ENCODE measurements around the gene RBFOX2. TPM values are rescaled to one million over a fixed set of nuclear protein-coding genes. Genes with fewer than 3 reads are reported as not detected.

Gene RBFOX2
- total RNA-seq, 2 experiments from 2014 or later, result 1.9 to 2.4 TPM

GRCh38 chr22:35891442-35891841, 137.2 kb downstream of the RBFOX2 start:
- POLR2A ChIA-PET, result no interaction called here
- Histone ChIP-seq H3K4me1 (ENCODE audit: insufficient read depth, low read length) (no peaks in the 10 kb centered on the region), H3K9me3 (ENCODE audit: control insufficient read depth in 1 of 2, insufficient read depth in 1 of 2, low read length in 2 of 2) (no peaks in the 10 kb centered on the region), H3K36me3 (ENCODE audit: insufficient read depth, low read length) (no peaks in the 10 kb centered on the region), H3K4me3 (ENCODE audit: low read length) (no peak overlapping the region), H3K27me3 (ENCODE audit: control insufficient read depth in 1 of 2, insufficient read depth in 2 of 2, low read length in 2 of 2) (peaks cover 0 to 9% of the 10 kb centered on the region in 2 experiments), H3K27ac (ENCODE audit: low read depth in 1 of 2, low read length in 2 of 2) (no peak overlapping the region)
- intact Hi-C loops (cut with DNase I, micrococcal nuclease), result no loop called here
- CTCF ChIA-PET, result no interaction called here
- Mint-ChIP-seq H3K36me3 (ENCODE audit: low read depth) (no peaks in the 10 kb centered on the region), H3K4me3 (no peak overlapping the region), H3K27me3 (no peaks in the 10 kb centered on the region), H3K27ac (no peak overlapping the region), H3K4me1 (ENCODE audit: low read depth) (no peaks in the 10 kb centered on the region), H3K9me3 (no peaks in the 10 kb centered on the region)
- DNase-seq (no peak), ATAC-seq (ENCODE audit: poor library complexity) (no peak)
- TF ChIP-seq, protein P1, sequence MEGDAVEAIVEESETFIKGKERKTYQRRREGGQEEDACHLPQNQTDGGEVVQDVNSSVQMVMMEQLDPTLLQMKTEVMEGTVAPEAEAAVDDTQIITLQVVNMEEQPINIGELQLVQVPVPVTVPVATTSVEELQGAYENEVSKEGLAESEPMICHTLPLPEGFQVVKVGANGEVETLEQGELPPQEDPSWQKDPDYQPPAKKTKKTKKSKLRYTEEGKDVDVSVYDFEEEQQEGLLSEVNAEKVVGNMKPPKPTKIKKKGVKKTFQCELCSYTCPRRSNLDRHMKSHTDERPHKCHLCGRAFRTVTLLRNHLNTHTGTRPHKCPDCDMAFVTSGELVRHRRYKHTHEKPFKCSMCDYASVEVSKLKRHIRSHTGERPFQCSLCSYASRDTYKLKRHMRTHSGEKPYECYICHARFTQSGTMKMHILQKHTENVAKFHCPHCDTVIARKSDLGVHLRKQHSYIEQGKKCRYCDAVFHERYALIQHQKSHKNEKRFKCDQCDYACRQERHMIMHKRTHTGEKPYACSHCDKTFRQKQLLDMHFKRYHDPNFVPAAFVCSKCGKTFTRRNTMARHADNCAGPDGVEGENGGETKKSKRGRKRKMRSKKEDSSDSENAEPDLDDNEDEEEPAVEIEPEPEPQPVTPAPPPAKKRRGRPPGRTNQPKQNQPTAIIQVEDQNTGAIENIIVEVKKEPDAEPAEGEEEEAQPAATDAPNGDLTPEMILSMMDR (IDR thresholded peaks at IDR 0.05), result no peak

DNA sequence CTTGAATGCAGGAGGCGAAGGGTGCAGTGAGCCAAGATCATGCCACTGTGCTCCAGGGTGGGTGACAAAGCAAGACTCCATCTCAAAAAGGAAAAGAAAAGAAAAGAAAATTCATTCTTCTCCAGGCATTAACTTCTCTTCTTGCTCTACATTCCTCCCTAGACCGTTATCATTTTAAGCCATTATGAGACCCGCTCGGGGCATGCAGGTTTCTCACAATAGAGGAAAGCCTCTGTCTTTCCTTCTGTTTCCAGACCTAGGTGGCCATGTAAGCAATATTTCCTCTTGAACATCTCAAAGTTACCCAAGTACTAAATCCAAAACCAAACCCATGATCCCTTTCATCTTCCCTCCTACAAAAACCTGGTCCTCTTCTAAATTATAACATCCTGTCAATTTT, 139.6 kb downstream of the RBFOX2 start:
- ChIA-PET CTCF (no interaction called here), POLR2A (no interaction called here)
- H3K4me1 ChIP-seq (ENCODE audit: insufficient read depth, low read length), result no peaks in the 10 kb centered on the region
- H3K27me3 ChIP-seq (ENCODE audit: control insufficient read depth in 1 of 2, insufficient read depth in 2 of 2, low read length in 2 of 2), result peaks cover 0 to 9% of the 10 kb centered on the region in 2 experiments
- no peak overlapping the region for H3K27ac ChIP-seq (ENCODE audit: low read depth in 1 of 2, low read length in 2 of 2)
- intact Hi-C loops (cut with DNase I, micrococcal nuclease), result no loop called here
- ATAC-seq (ENCODE audit: poor library complexity), result no peak
- Mint-ChIP-seq H3K9me3 (no peaks in the 10 kb centered on the region), H3K4me1 (ENCODE audit: low read depth) (no peaks in the 10 kb centered on the region), H3K27ac (no peak overlapping the region), H3K27me3 (no peaks in the 10 kb centered on the region), H3K4me3 (no peak overlapping the region), H3K36me3 (ENCODE audit: low read depth) (no peaks in the 10 kb centered on the region)
- H3K36me3 ChIP-seq (ENCODE audit: insufficient read depth, low read length), result no peaks in the 10 kb centered on the region
- no peak overlapping the region for H3K4me3 ChIP-seq (ENCODE audit: low read length)
- no peak for DNase-seq
- TF ChIP-seq, protein P1 (IDR thresholded peaks at IDR 0.05), result no peak
- H3K9me3 ChIP-seq (ENCODE audit: control insufficient read depth in 1 of 2, insufficient read depth in 1 of 2, low read length in 2 of 2), result no peaks in the 10 kb centered on the region

GRCh38 chr22:35888181-35888870, 140.3 kb downstream of the RBFOX2 start:
- Histone ChIP-seq H3K36me3 (ENCODE audit: insufficient read depth, low read length) (no peaks in the 10 kb centered on the region), H3K27me3 (ENCODE audit: control insufficient read depth in 1 of 2, insufficient read depth in 2 of 2, low read length in 2 of 2) (peaks cover 0 to 9% of the 10 kb centered on the region in 2 experiments), H3K9me3 (ENCODE audit: control insufficient read depth in 1 of 2, insufficient read depth in 1 of 2, low read length in 2 of 2) (no peaks in the 10 kb centered on the region), H3K4me3 (ENCODE audit: low read length) (no peak overlapping the region), H3K4me1 (ENCODE audit: insufficient read depth, low read length) (peaks cover 2% of the 10 kb centered on the region), H3K27ac (ENCODE audit: low read depth in 1 of 2, low read length in 2 of 2) (no peak overlapping the region)
- DNase-seq, result no peak
- TF ChIP-seq, protein P1 (IDR thresholded peaks at IDR 0.05), result no peak
- intact Hi-C loops (cut with DNase I, micrococcal nuclease), result no loop called here
- Mint-ChIP-seq H3K27ac (no peak overlapping the region), H3K36me3 (ENCODE audit: low read depth) (no peaks in the 10 kb centered on the region), H3K4me1 (ENCODE audit: low read depth) (peaks cover 4% of the 10 kb centered on the region), H3K4me3 (no peak overlapping the region), H3K27me3 (no peaks in the 10 kb centered on the region), H3K9me3 (no peaks in the 10 kb centered on the region)
- POLR2A ChIA-PET, result no interaction called here
- ATAC-seq (ENCODE audit: poor library complexity), result no peak
- CTCF ChIA-PET, result no interaction called here
